Hepatocyte (in vitro differentiated cells): Measurements from ENCODE around the gene SHC4. TPM values are rescaled to one million over a fixed set of nuclear protein-coding genes. Genes with fewer than 3 reads are reported as not detected.

Source experiments
- DNase-seq: peaks from one replicate; pipeline ENCODE4 v3.0.0-alpha.2; 2016; ENCODE audit warnings: low spot score
- H2AFZ ChIP-seq: fragments of 200-600 bp; sonication (generic); 2 replicates; pipeline ENCODE4 v1.6.0; 2016; ENCODE audit warnings: antibody characterized with exemption, mild to moderate bottlenecking
- H3K27ac ChIP-seq: fragments of 200-600 bp; sonication (generic); 2 replicates; pipeline ENCODE4 v1.5.1; 2016; ENCODE audit warnings: mild to moderate bottlenecking
- H3K27me3 ChIP-seq: fragments of 200-600 bp; sonication (generic); 2 replicates; pipeline ENCODE4 v1.6.1; 2016
- H3K36me3 ChIP-seq: fragments of 200-600 bp; sonication (generic); replicated peaks from 2 replicates; pipeline ENCODE4 v1.5.1; 2016; ENCODE audit warnings: low read depth; ENCODE audit not compliant: insufficient read depth
- H3K4me1 ChIP-seq: fragments of 200-600 bp; sonication (generic); 2 replicates; pipeline ENCODE4 v1.5.1; 2016; ENCODE audit warnings: mild to moderate bottlenecking, moderate library complexity; ENCODE audit not compliant: insufficient read depth
- H3K4me2 ChIP-seq: fragments of 200-600 bp; sonication (generic); 2 replicates; pipeline ENCODE4 v1.6.0; 2016
- H3K4me3 ChIP-seq: fragments of 200-600 bp; sonication (generic); 2 replicates; pipeline ENCODE4 v1.5.1; 2016; ENCODE audit warnings: mild to moderate bottlenecking
- H3K79me2 ChIP-seq: fragments of 200-600 bp; sonication (generic); 2 replicates; pipeline ENCODE4 v1.6.0; 2017; ENCODE audit warnings: mild to moderate bottlenecking
- H3K9me2 ChIP-seq: fragments of 200-600 bp; sonication (generic); replicated peaks from 2 replicates; pipeline ENCODE4 v1.6.0; 2017; ENCODE audit warnings: mild to moderate bottlenecking; ENCODE audit not compliant: insufficient read depth
- H3K9me3 ChIP-seq: fragments of 200-600 bp; sonication (generic); 2 replicates; pipeline ENCODE4 v1.5.1; 2016; ENCODE audit warnings: low read depth, mild to moderate bottlenecking
- H4K20me1 ChIP-seq: fragments of 200-600 bp; sonication (generic); 2 replicates; pipeline ENCODE4 v1.6.0; 2016; ENCODE audit warnings: mild to moderate bottlenecking; ENCODE audit not compliant: insufficient read depth, poor library complexity, severe bottlenecking
- CTCF ChIP-seq: fragments of 200-600 bp; sonication (generic); IDR thresholded peaks from 2 replicates; pipeline ENCODE4 v1.5.1; 2016; ENCODE audit warnings: antibody characterized with exemption, mild to moderate bottlenecking; ENCODE audit not compliant: poor library complexity
- EZH2 ChIP-seq: fragments of 200-600 bp; sonication (generic); IDR thresholded peaks from 2 replicates; pipeline ENCODE4 v1.6.1; 2016; ENCODE audit warnings: antibody characterized with exemption, mild to moderate bottlenecking, borderline replicate concordance
- EZH2phosphoT487 ChIP-seq: fragments of 200-600 bp; sonication (generic); IDR thresholded peaks from one replicate; pipeline ENCODE4 v1.6.1; 2018; ENCODE audit warnings: antibody characterized with exemption, mild to moderate bottlenecking, low read depth, moderate library complexity; ENCODE audit not compliant: unreplicated experiment, severe bottlenecking
- WGBS: methylation state at CpG from one replicate; pipeline ENCODE4 v1.1.6; 2016; ENCODE audit warnings: low lambda C conversion rate; ENCODE audit errors: missing lambda C conversion rate; 5-methylcytosine and 5-hydroxymethylcytosine counted together
- polyA plus RNA-seq: library from polyadenylated mRNA; unstranded; fragments of >200 nt; fragmentation: Nextera tagmentation; extraction: Ambion mirVana; gene quantifications from 2 replicates; pipeline ENCODE4 v1.2.1, GENCODE V29; 2016
- total RNA-seq: library from RNA; depleted of rRNA; stranded (reverse); fragments of >200 nt; gene quantifications from 2 replicates; pipeline ENCODE4 v1.2.3, GENCODE V29; 2014

SHC4 gene, protein sequence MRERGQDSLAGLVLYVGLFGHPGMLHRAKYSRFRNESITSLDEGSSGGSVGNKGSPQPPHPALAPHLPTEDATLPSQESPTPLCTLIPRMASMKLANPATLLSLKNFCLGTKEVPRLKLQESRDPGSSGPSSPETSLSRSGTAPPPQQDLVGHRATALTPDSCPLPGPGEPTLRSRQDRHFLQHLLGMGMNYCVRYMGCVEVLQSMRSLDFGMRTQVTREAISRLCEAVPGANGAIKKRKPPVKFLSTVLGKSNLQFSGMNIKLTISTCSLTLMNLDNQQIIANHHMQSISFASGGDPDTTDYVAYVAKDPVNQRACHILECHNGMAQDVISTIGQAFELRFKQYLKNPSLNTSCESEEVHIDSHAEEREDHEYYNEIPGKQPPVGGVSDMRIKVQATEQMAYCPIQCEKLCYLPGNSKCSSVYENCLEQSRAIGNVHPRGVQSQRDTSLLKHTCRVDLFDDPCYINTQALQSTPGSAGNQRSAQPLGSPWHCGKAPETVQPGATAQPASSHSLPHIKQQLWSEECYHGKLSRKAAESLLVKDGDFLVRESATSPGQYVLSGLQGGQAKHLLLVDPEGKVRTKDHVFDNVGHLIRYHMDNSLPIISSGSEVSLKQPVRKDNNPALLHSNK
- total RNA-seq: 1.00 and 1.2 TPM in 2 replicates
- 0.75 and 0.91 TPM in 2 replicates for polyA plus RNA-seq

DNA sequence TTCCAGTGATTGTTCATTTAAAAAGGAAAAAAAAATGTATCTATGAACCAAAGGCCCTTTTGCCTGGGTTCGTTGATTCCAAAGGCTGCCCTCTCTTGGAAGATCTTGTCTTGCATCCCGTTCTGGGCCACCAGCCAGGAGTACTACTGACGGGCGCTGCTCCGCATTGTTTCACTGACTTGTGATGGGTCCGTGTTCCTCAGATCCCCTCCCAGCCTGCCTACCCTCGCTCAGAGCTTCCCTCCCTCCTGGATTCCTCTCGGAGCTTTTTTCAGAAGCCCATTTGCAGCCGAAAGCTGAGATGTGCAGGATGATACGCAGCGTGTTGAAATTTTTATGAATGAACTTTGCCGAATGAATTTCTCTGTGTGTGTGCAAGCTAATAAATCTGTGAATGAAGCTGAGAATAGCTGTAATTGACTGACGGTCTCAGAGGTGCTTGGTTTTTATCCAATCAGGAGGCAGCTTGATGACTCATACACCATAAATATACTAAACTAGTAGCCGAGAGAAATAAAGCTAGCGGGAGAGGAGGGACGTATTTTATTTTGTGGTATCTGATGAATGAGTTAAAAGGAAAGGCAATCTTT is at the start of gene SHC4:
Gene SHC4 (minus strand): TSS at position 396 of the 590 bp plus-strand sequence. CDS start 904 bp downstream, outside the sequence.
- TF ChIP-seq EZH2phosphoT487 (no peak), CTCF (peak; percentile 46), EZH2 (peak; percentile 48)
- Histone ChIP-seq H3K9me2 (no peaks in the 10 kb centered on the region), H3K4me1 (no peaks in the 10 kb centered on the region), H3K27ac (peak within 1 kb of the TSS; percentile 39), H3K79me2 (no peaks in the 10 kb centered on the region), H3K27me3 (peaks cover 15% of the 10 kb centered on the region), H3K4me2 (peak within 1 kb of the TSS; percentile 89), H3K36me3 (no peaks in the 10 kb centered on the region), H3K9me3 (no peaks in the 10 kb centered on the region), H2AFZ (peak within 1 kb of the TSS; percentile 66), H3K4me3 (peak within 1 kb of the TSS; percentile 55), H4K20me1 (no peaks in the 10 kb centered on the region)
- peak; percentile 83 for DNase-seq
- 1% methylated on average over 16 of the region's 16 CpGs for WGBS

DNA sequence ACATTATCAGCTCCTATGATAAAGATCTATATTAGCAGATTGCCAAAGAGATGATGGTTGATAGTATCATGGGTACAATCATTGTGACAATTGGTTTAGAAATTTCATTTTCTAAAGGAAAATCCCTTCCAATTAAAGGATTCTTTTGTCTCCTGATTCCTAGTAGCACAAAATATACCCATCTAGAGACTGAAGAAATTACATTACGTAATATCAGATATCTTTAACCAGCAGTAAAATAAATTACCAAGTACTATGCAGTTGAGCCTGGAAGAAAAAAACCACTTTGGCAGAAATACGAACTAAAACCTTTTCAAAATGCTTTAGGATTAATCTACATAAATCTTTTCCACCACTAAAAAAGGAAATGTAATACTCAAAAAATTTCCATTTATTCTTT is 35.6 kb upstream of the SHC4 start:
- no peaks in the 10 kb centered on the region for H3K4me1 ChIP-seq
- H3K9me2 ChIP-seq: no peaks in the 10 kb centered on the region
- DNase-seq: no peak
- WGBS: 96% methylated on average over 2 of the region's 2 CpGs
- no peaks in the 10 kb centered on the region for H3K9me3 ChIP-seq
- H3K4me2 ChIP-seq: no peak overlapping the region
- no peak overlapping the region for H2AFZ ChIP-seq
- no peak overlapping the region for H3K27ac ChIP-seq
- no peaks in the 10 kb centered on the region for H4K20me1 ChIP-seq
- H3K36me3 ChIP-seq: no peaks in the 10 kb centered on the region
- no peaks in the 10 kb centered on the region for H3K79me2 ChIP-seq
- no peak overlapping the region for H3K4me3 ChIP-seq
- H3K27me3 ChIP-seq: no peaks in the 10 kb centered on the region
- no peak for TF ChIP-seq EZH2
- no peak for TF ChIP-seq CTCF
- no peak for TF ChIP-seq EZH2phosphoT487

GRCh38 chr15:48996276-48996675 is 32.6 kb upstream of the SHC4 start:
- no peaks in the 10 kb centered on the region for H3K9me2 ChIP-seq
- H3K27ac ChIP-seq: no peak overlapping the region
- TF ChIP-seq EZH2: no peak
- TF ChIP-seq EZH2phosphoT487: no peak
- TF ChIP-seq CTCF: no peak
- H3K79me2 ChIP-seq: no peaks in the 10 kb centered on the region
- no peaks in the 10 kb centered on the region for H3K27me3 ChIP-seq
- H2AFZ ChIP-seq: no peak overlapping the region
- H3K4me1 ChIP-seq: no peaks in the 10 kb centered on the region
- no peaks in the 10 kb centered on the region for H4K20me1 ChIP-seq
- DNase-seq: no peak
- no peaks in the 10 kb centered on the region for H3K36me3 ChIP-seq
- WGBS: 97% methylated on average over 2 of the region's 2 CpGs
- no peak overlapping the region for H3K4me2 ChIP-seq
- H3K4me3 ChIP-seq: no peak overlapping the region
- H3K9me3 ChIP-seq: no peaks in the 10 kb centered on the region
